RWPE1 (cell line): ENCODE measurements around the gene MARCKSL1.
"Not testable (repeated sequence)": the region's sequence is repeated elsewhere in the genome, so short reads cannot be mapped to it uniquely, and the experiment has no call there.

Experiments
- CTCF ChIA-PET: fragments of 350-600 bp; sonication (Branson Sonifier 250); formaldehyde crosslinking; extraction: SDS; loops from one replicate; lab custom pipeline; 2021; lab: Yijun Ruan, JAX
- POLR2A ChIA-PET: fragments of 400-600 bp; formaldehyde crosslinking; extraction: SDS; loops from one replicate; lab custom pipeline; 2020; ENCODE audit warnings: antibody characterized with exemption; ENCODE audit not compliant: low non-redundant PET; lab: Yijun Ruan, JAX
- DNase-seq: peaks from one replicate; pipeline ENCODE4 v3.0.0; 2012; ENCODE audit warnings: low spot score
- H3K27ac ChIP-seq: fragments of 450-650 bp; 2 replicates; pipeline ENCODE4 v1.5.1; 2017
- CTCF ChIP-seq: fragments of 450-650 bp; conservative IDR thresholded peaks from 2 replicates; pipeline ENCODE4 v1.5.1; 2017; ENCODE audit warnings: low read depth, mild to moderate bottlenecking

MARCKSL1 gene

GRCh38 chr1:32362474-32363313 lies 26.7 kb upstream of the MARCKSL1 start, which contains the start of the genes FAM229A and TSSK3:
Gene FAM229A, minus strand, starts transcription at chr1:32362485. Its CDS starts 394 bp downstream, at chr1:32362091.
Gene TSSK3, plus strand, starts transcription at chr1:32362539. Its CDS starts 163 bp downstream, at chr1:32362702.
- no peak for DNase-seq
- CTCF ChIA-PET, result interaction anchor here (0.6 to 1.3 kb wide), 3 partner anchors 10 to 147 kb away, joined by 3 read pairs; no protein-coding TSS in a partner anchor
- POLR2A ChIA-PET, result no interaction called here
- TF ChIP-seq CTCF, result no peak
- peak within 1 kb of the TSS; percentile 26 for H3K27ac ChIP-seq

DNA sequence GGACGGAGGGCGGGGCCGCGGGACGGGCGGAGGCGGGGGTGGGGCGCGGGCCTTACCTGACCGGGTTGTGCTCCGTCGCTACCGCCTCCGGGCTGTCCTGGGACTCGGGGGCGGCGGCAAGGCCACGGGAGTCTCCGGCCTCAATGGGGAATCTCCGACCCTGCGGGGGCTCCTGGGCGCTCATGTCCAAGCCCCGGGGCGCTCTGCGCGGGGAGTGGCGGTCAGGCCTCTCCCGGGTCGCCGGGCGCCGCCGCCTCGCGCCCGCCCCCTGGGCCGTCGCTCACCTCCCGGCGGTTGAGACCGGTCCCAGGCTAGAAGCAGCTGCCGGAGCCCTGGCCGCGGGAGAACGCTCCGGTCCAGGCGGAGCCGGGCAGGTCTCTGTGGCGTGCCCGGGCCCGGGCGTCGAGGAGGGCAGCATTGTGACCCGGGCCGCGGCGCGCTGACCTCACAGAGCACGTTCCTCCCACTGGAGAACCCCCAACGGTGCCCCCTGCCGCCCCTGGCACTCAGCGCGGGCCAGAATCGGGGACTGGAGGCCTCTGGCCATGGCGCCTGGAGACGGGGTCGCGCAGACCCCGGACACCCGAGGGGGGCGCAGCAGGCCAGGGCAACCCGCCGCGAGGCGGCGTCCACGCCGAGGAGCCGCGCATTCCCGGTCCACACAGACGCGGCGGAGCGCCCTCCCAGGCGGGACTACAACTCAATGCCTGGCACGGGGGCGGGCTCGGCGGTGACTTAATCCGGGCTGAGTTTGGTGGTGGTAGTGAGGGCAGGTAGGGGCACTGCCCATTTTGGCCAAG lies 25.8 kb upstream of the MARCKSL1 start:
- DNase-seq, result no peak

DNA sequence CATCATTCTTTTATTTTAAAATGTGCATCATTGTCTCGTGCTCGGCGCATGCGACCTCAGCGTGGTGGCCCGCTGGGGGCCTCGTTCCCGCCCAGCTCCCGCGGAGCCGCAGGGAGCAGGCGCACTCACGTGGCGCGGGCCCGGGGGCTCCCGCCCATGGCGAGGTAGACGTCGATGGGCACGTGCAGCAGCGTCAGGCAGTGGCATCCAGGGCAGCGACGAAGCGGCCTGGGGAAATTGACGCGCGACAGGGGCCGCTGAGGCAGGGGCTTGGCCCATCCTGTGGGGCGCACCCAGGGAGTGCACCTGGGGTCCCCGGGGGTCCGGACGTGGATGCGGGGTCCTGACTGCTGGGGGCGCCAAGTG lies 25.3 kb upstream of the MARCKSL1 start:
- ChIA-PET CTCF (interaction anchor here (0.6 to 0.7 kb wide), 4 partner anchors 45 to 491 kb away, joined by 3 to 5 read pairs (median 3); no protein-coding TSS in a partner anchor), POLR2A (no interaction called here)
- DNase-seq, result no peak
- TF ChIP-seq CTCF, result no peak
- no peak overlapping the region for H3K27ac ChIP-seq

More for the DNA sequence above, 25.8 kb upstream of the MARCKSL1 start:
- CTCF ChIA-PET, result interaction anchor here (0.6 to 0.7 kb wide), 4 partner anchors 46 to 492 kb away, joined by 3 to 5 read pairs (median 3); no protein-coding TSS in a partner anchor
- POLR2A ChIA-PET, result no interaction called here
- H3K27ac ChIP-seq, result peak overlapping the region; percentile 26
- peak; percentile 36 for TF ChIP-seq CTCF

DNA sequence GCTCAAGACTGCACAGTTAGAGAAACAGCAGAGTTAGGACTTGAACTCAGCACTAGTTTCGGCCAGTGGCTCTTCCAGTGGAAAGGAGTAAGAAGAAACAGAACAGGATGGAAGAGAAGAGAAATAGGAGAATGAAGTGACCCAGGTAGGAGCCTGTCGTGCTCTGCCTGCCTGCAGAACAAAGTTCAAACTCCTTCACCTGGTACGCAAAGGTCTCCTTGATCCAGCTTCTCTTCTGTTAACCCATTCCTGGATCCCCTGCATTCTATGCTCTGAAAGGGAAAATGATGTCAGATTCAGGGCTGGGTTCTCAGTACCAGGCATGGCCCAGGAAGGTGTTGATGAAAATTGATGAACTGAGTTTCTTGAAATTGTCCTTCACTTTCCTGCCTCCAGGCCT lies 22.4 kb upstream of the MARCKSL1 start:
- POLR2A ChIA-PET, result no interaction called here
- DNase-seq, result no peak
- no peak overlapping the region for H3K27ac ChIP-seq
- CTCF ChIA-PET, result no interaction called here
- TF ChIP-seq CTCF, result no peak

GRCh38 chr1:32357614-32358013 lies 21.6 kb upstream of the MARCKSL1 start:
- POLR2A ChIA-PET, result no interaction called here
- CTCF ChIA-PET, result no interaction called here
- TF ChIP-seq CTCF, result no peak
- DNase-seq, result no peak
- H3K27ac ChIP-seq, result no peak overlapping the region

DNA sequence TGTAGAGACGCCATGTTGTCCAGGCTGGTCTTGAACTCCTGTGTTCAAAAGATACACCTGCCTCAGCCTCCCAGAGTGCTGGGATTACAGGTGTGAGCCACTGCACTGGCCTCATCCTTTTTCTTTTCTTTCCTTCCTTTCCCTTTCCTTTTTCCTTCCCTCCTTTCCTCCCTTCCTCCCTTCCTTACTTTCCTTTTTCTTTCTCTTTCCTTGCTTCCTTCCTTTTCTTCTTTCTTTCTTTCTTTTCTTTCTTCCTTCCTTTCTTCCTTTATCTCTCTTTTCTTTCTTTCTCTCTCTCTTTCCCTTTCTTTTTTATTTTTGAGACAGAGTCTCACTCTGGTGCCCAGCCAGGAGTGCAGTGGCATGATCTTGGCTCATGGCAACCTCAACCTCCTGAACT lies 20.4 kb upstream of the MARCKSL1 start:
- ChIA-PET CTCF (no interaction called here), POLR2A (no interaction called here)
- DNase-seq, result no peak
- no peak overlapping the region for H3K27ac ChIP-seq
- no peak for TF ChIP-seq CTCF

- H3K27ac ChIP-seq, CTCF ChIA-PET, POLR2A ChIA-PET, DNase-seq: not testable (repeated sequence)
These were observed 19.7 kb upstream of the MARCKSL1 start for GRCh38 chr1:32355778-32356177.
